GM23248 (cell line): ENCODE results near the gene EIF4A2. TPM values are rescaled to one million over a fixed set of nuclear protein-coding genes. Genes with fewer than 3 reads are reported as not detected.

Source experiments
- DNase-seq: peaks from one replicate; pipeline ENCODE4 v3.0.0-alpha.2; 2015
- H2AFZ ChIP-seq: fragments of 200-600 bp; sonication (generic); 2 replicates; pipeline ENCODE4 v1.6.1; 2016; ENCODE audit warnings: antibody characterized with exemption
- H3F3A ChIP-seq: fragments of 200-600 bp; sonication (generic); 2 replicates; pipeline ENCODE4 v1.6.1; 2016; ENCODE audit warnings: mild to moderate bottlenecking, antibody characterized with exemption, mixed run types; ENCODE audit not compliant: insufficient read depth
- H3K27ac ChIP-seq: fragments of 200-600 bp; sonication (generic); 2 replicates; pipeline ENCODE4 v1.5.1; 2016; ENCODE audit warnings: mild to moderate bottlenecking
- H3K27me3 ChIP-seq: fragments of 200-600 bp; sonication (generic); replicated peaks from 2 replicates; pipeline ENCODE4 v1.6.1; 2016; ENCODE audit warnings: mild to moderate bottlenecking; ENCODE audit not compliant: insufficient read depth
- H3K36me3 ChIP-seq: fragments of 200-600 bp; sonication (generic); 2 replicates; pipeline ENCODE4 v1.6.1; 2016; ENCODE audit warnings: low read depth, mild to moderate bottlenecking
- H3K4me1 ChIP-seq: fragments of 200-600 bp; sonication (generic); 2 replicates; pipeline ENCODE4 v1.6.1; 2016; ENCODE audit warnings: mild to moderate bottlenecking; ENCODE audit not compliant: insufficient read depth
- H3K4me2 ChIP-seq: fragments of 200-600 bp; sonication (generic); one replicate; pipeline ENCODE4 v1.6.1; 2016; ENCODE audit warnings: mild to moderate bottlenecking; ENCODE audit not compliant: unreplicated experiment
- H3K4me3 ChIP-seq: fragments of 200-600 bp; sonication (generic); 2 replicates; pipeline ENCODE4 v1.5.1; 2016; ENCODE audit warnings: mild to moderate bottlenecking
- H3K79me2 ChIP-seq: fragments of 200-600 bp; sonication (generic); 2 replicates; pipeline ENCODE4 v1.6.1; 2016; ENCODE audit warnings: mild to moderate bottlenecking; ENCODE audit not compliant: insufficient read depth
- H3K9ac ChIP-seq: fragments of 200-600 bp; sonication (generic); 2 replicates; pipeline ENCODE4 v1.6.1; 2016; ENCODE audit warnings: mild to moderate bottlenecking
- H3K9me2 ChIP-seq: fragments of 200-600 bp; sonication (generic); 2 replicates; pipeline ENCODE4 v1.6.1; 2016; ENCODE audit warnings: mixed run types, mild to moderate bottlenecking, moderate library complexity; ENCODE audit not compliant: insufficient read depth
- H3K9me3 ChIP-seq: fragments of 200-600 bp; sonication (generic); one replicate; pipeline ENCODE4 v1.6.1; 2017; ENCODE audit warnings: low read depth
- H4K20me1 ChIP-seq: fragments of 200-600 bp; sonication (generic); 2 replicates; pipeline ENCODE4 v1.6.0; 2016; ENCODE audit not compliant: insufficient read depth
- EZH2 ChIP-seq: fragments of 200-600 bp; sonication (generic); IDR thresholded peaks from 2 replicates; pipeline ENCODE4 v1.6.1; 2018; ENCODE audit warnings: antibody characterized with exemption, mild to moderate bottlenecking; ENCODE audit not compliant: insufficient read depth, poor library complexity, severe bottlenecking
- EZH2phosphoT487 ChIP-seq: fragments of 200-600 bp; sonication (generic); IDR thresholded peaks from 2 replicates; pipeline ENCODE4 v1.6.1; 2018; ENCODE audit warnings: antibody characterized with exemption, moderate library complexity, mild to moderate bottlenecking, low read depth; ENCODE audit not compliant: insufficient read depth
- WGBS, 2 experiments: methylation state at CpG; one replicate each; pipeline ENCODE4 v1.1.6; 2015 to 2017; ENCODE audit warnings: low lambda C conversion rate in 2 of 2, low coverage in 1 of 2; ENCODE audit errors: missing lambda C conversion rate in 2 of 2; 5-methylcytosine and 5-hydroxymethylcytosine counted together
- in situ Hi-C: fragments of 300-500 bp; cut with MboI; formaldehyde crosslinking; loops from 2 replicates; pipeline ENCODE4 v1.15.0; 2020
- microRNA counts: library from miRNA; unstranded; fragments of <30 nt; microRNA quantifications from one replicate; lab custom pipeline; 2016
- microRNA-seq: library from miRNA; unstranded; fragments of <30 nt; microRNA quantifications from one replicate; pipeline ENCODE4, GENCODE V29; 2016; ENCODE audit warnings: borderline number of aligned reads
- polyA plus RNA-seq: library from polyadenylated mRNA; unstranded; fragments of >200 nt; fragmentation: Nextera tagmentation; extraction: Ambion mirVana; gene quantifications from 2 replicates; pipeline ENCODE4 v1.2.1, GENCODE V29; 2016
- small RNA-seq: library from RNA; depleted of rRNA; stranded (forward); fragments of <200 nt; gene quantifications from one replicate; pipeline ENCODE3, GENCODE V24; 2014; ENCODE audit warnings: low read depth, low replicate concordance
- total RNA-seq: library from RNA; depleted of rRNA; stranded (reverse); fragments of >200 nt; shearing (Covaris generic); gene quantifications from 2 replicates; pipeline ENCODE4 v1.2.3, GENCODE V29; 2014; rRNA removed

The EIF4A2 gene
- total and polyA plus RNA-seq, 2 experiments from 2014 or later: 122 to 426 TPM

GRCh38 chr3:186828340-186828739 is 45.0 kb downstream of the EIF4A2 start:
- Histone ChIP-seq H3K4me2 (no peak overlapping the region), H2AFZ (no peak overlapping the region), H4K20me1 (no peaks in the 10 kb centered on the region), H3F3A (no peaks in the 10 kb centered on the region), H3K4me3 (no peak overlapping the region), H3K4me1 (no peaks in the 10 kb centered on the region), H3K27me3 (peaks cover 56% of the 10 kb centered on the region), H3K9ac (no peak overlapping the region), H3K36me3 (no peaks in the 10 kb centered on the region), H3K9me3 (no peaks in the 10 kb centered on the region), H3K79me2 (no peaks in the 10 kb centered on the region), H3K27ac (no peak overlapping the region), H3K9me2 (no peaks in the 10 kb centered on the region)
- no peak for DNase-seq
- TF ChIP-seq EZH2phosphoT487 (no peak), EZH2 (no peak)
- 17 to 25% methylated on average over 5 of the region's 5 CpGs for WGBS, 2 experiments
- in situ Hi-C loops: loop anchor here (25.0 kb wide), 2 partner anchors 484 to 859 kb away; no protein-coding TSS in a partner anchor

DNA sequence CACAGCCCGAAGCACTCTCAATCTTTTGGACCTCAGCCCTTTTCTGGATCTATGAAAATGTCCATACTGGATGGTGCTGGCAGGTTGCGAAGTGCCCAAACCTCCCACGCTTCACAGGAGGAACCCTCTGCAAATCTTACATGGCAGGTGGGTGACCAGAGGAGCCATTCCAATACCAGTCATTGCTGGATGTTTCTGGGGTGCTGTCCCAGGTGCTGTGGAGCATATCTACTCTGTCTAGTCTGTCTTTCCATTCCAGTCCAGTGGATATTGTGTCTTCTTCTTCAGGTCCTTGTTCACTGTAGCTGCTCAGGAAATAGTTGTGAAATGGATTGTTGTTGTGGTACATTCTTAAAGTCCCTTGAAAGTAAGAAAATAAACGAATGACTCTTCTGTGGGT is 48.4 kb downstream of the EIF4A2 start:
- Histone ChIP-seq H2AFZ (no peak overlapping the region), H4K20me1 (no peaks in the 10 kb centered on the region), H3K4me2 (no peak overlapping the region), H3F3A (no peaks in the 10 kb centered on the region), H3K79me2 (no peaks in the 10 kb centered on the region), H3K9me3 (no peaks in the 10 kb centered on the region), H3K4me3 (no peak overlapping the region), H3K4me1 (no peaks in the 10 kb centered on the region), H3K27me3 (peaks cover 61% of the 10 kb centered on the region), H3K9me2 (no peaks in the 10 kb centered on the region), H3K36me3 (no peaks in the 10 kb centered on the region), H3K27ac (no peak overlapping the region), H3K9ac (no peak overlapping the region)
- DNase-seq: no peak
- in situ Hi-C loops: loop anchor here (25.0 kb wide), 2 partner anchors 481 to 856 kb away; no protein-coding TSS in a partner anchor
- TF ChIP-seq EZH2phosphoT487: no peak
- no peak for TF ChIP-seq EZH2
- WGBS, 2 experiments: 44 to 52% methylated on average over 4 of the region's 4 CpGs

DNA sequence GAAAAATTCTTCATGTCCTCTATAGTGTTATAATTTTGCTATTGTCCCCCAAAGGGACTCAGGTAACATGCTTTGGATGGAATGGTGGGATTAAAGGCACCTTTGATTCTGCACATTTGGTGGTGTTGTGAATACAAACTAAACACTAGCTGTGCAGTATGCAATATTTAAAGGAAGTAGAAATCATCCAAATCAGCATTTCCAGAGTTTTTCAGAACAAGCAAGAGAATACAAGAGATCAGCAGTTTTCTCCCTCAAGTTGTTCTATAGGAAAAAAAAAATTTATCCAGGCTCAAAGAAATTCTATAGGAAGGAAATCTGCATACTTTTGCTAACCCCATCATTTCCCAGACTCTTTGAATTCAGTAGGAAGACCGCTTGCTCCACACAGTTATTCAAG is 48.9 kb downstream of the EIF4A2 start:
- H3F3A ChIP-seq: no peaks in the 10 kb centered on the region
- no peaks in the 10 kb centered on the region for H3K36me3 ChIP-seq
- 50 to 61% methylated on average over 1 of the region's 1 CpG for WGBS, 2 experiments
- H3K9ac ChIP-seq: no peak overlapping the region
- no peak overlapping the region for H3K4me2 ChIP-seq
- H3K27me3 ChIP-seq: peaks cover 61% of the 10 kb centered on the region
- no peaks in the 10 kb centered on the region for H3K4me1 ChIP-seq
- no peaks in the 10 kb centered on the region for H3K79me2 ChIP-seq
- in situ Hi-C loops: loop anchor here (25.0 kb wide), 2 partner anchors 480 to 855 kb away; no protein-coding TSS in a partner anchor
- no peaks in the 10 kb centered on the region for H4K20me1 ChIP-seq
- no peak overlapping the region for H3K4me3 ChIP-seq
- H3K9me2 ChIP-seq: no peaks in the 10 kb centered on the region
- no peak overlapping the region for H2AFZ ChIP-seq
- no peak overlapping the region for H3K27ac ChIP-seq
- TF ChIP-seq EZH2 (no peak), EZH2phosphoT487 (no peak)
- H3K9me3 ChIP-seq: no peaks in the 10 kb centered on the region
- no peak for DNase-seq

MicroRNAs encoded within 50 kb of the gene (microRNA counts, 767-probe panel; counts per million panel counts)
- microRNA hsa-miR-1248 (lab: Ali Mortazavi, UCI): 447 counts per million, percentile 86 among the panel's probes with 10 or more counts

Small RNA genes lying within 50 kb of the gene (microRNA-seq; reads per million reads assigned to microRNA genes)
- gene MIR1248: 8.7 reads per million, percentile 14 among the genes with 10 or more reads in this experiment

Small RNA genes lying within 50 kb of the gene (small RNA-seq; reads per million reads assigned to genes)
- not detected for gene RF00092
- not detected for gene RNU6-1105P
- not detected for gene SNORA4
- not detected for gene SNORA63
- not detected for gene SNORA81
- not detected for gene SNORD2

Other genes starting within 250 kb of the EIF4A2 start
- gene CRYGS, start 239.2 kb upstream of the EIF4A2 start, total RNA-seq: 0.63 and 0.76 TPM in 2 replicates
- 0.49 and 1.3 TPM in 2 replicates for gene CRYGS, start 239.2 kb upstream of the EIF4A2 start, polyA plus RNA-seq
- 14.6 and 17.7 TPM in 2 replicates for gene TBCCD1, start 216.2 kb upstream of the EIF4A2 start, total RNA-seq
- gene TBCCD1, start 216.2 kb upstream of the EIF4A2 start, polyA plus RNA-seq: 15.6 and 16.3 TPM in 2 replicates
- gene DNAJB11, start 212.9 kb upstream of the EIF4A2 start, total RNA-seq: 63.2 and 65.9 TPM in 2 replicates
- 99.3 and 102 TPM in 2 replicates for gene DNAJB11, start 212.9 kb upstream of the EIF4A2 start, polyA plus RNA-seq
- not detected in 2 replicates for gene AHSG, start 170.5 kb upstream of the EIF4A2 start, total RNA-seq
- not detected in 2 replicates for gene AHSG, start 170.5 kb upstream of the EIF4A2 start, polyA plus RNA-seq
- gene FETUB, start 143.2 kb upstream of the EIF4A2 start, total RNA-seq: not detected in 2 replicates
- not detected in 2 replicates for gene FETUB, start 143.2 kb upstream of the EIF4A2 start, polyA plus RNA-seq
- not detected in 2 replicates for gene HRG, start 117.6 kb upstream of the EIF4A2 start, total RNA-seq
- not detected in 2 replicates for gene HRG, start 117.6 kb upstream of the EIF4A2 start, polyA plus RNA-seq
- not detected in 2 replicates for gene KNG1, start 66.2 kb upstream of the EIF4A2 start, total RNA-seq
- gene KNG1, start 66.2 kb upstream of the EIF4A2 start, polyA plus RNA-seq: not detected in 2 replicates
- 12.0 and 16.2 TPM in 2 replicates for gene RFC4, start 22.9 kb downstream of the EIF4A2 start, total RNA-seq
- 22.1 and 22.8 TPM in 2 replicates for gene RFC4, start 22.9 kb downstream of the EIF4A2 start, polyA plus RNA-seq
- not detected in 2 replicates for gene ADIPOQ, start 59.1 kb downstream of the EIF4A2 start, total RNA-seq
- not detected in 2 replicates for gene ADIPOQ, start 59.1 kb downstream of the EIF4A2 start, polyA plus RNA-seq
- gene ST6GAL1, start 146.9 kb downstream of the EIF4A2 start, total RNA-seq: not detected in 2 replicates
- 0.20 and 0.41 TPM in 2 replicates for gene ST6GAL1, start 146.9 kb downstream of the EIF4A2 start, polyA plus RNA-seq